Effector memory CD8-positive, alpha-beta T cell (primary cell): ENCODE data around the gene ARHGEF40.
A peak's percentile ranks its signal among the peaks of the same experiment; 100 is the strongest.

Experiments
- ATAC-seq: fragments of 150-1000 bp; cut with Tn5 transposase; replicated peaks from 2 replicates; pipeline ENCODE4 v1.10.0; 2021; ENCODE audit warnings: mild to moderate bottlenecking, moderate library complexity
- DNase-seq, 3 experiments: peaks; one replicate each; pipeline ENCODE4 v3.0.0; 2021
- H3K27ac Mint-ChIP-seq, 2 donors: one replicate each; pipeline ENCODE4 v1.8.0; 2022; ENCODE audit warnings: mild to moderate bottlenecking in 2 of 2, mixed read lengths in 2 of 2, moderate library complexity in 2 of 2
- H3K27me3 Mint-ChIP-seq, 2 donors: one replicate each; pipeline ENCODE4 v1.8.0; 2022; ENCODE audit warnings: mixed read lengths in 2 of 2
- H3K36me3 Mint-ChIP-seq: one replicate; pipeline ENCODE4 v1.8.0; 2022; ENCODE audit warnings: mild to moderate bottlenecking, moderate library complexity, mixed read lengths; ENCODE audit not compliant: insufficient read depth
- H3K4me1 Mint-ChIP-seq, 2 donors: one replicate each; pipeline ENCODE4 v1.8.0; 2022; ENCODE audit warnings: low read depth in 2 of 2, mixed read lengths in 2 of 2
- H3K4me3 Mint-ChIP-seq, 2 donors: one replicate each; pipeline ENCODE4 v1.8.0; 2022; ENCODE audit warnings: mild to moderate bottlenecking in 2 of 2, mixed read lengths in 2 of 2, moderate library complexity in 2 of 2
- H3K9me3 Mint-ChIP-seq, 2 donors: one replicate each; pipeline ENCODE4 v1.8.0; 2022; ENCODE audit warnings: mixed read lengths in 2 of 2
- total RNA-seq, 9 experiments: gene quantifications; one replicate each; lab custom pipeline; 2026; lab: John Stamatoyannopoulos, UW

Gene ARHGEF40
- total RNA-seq, result 0.23 to 7.6 (median 1.1) reads per million in 9 experiments

- peak; percentile 10 for ATAC-seq
- H3K9me3 Mint-ChIP-seq, result no peaks in the 10 kb centered on the region
- H3K27me3 Mint-ChIP-seq, result peaks cover 80 to 89% of the 10 kb centered on the region in 2 donors
- H3K36me3 Mint-ChIP-seq, result peaks cover 11% of the 10 kb centered on the region
- H3K4me3 Mint-ChIP-seq, result peak within 1 kb of the TSS; percentile 85 to 86
- H3K4me1 Mint-ChIP-seq, result peaks cover 28 to 34% of the 10 kb centered on the region in 2 donors
- DNase-seq, result peak in 1 of 3 experiments; percentile 24
- H3K27ac Mint-ChIP-seq, result peak within 1 kb of the TSS; percentile 92 to 93
These were observed at the start of gene ARHGEF40 for GRCh38 chr14:21070083-21070609. Gene ARHGEF40, plus strand, starts transcription at chr14:21070304. Its CDS starts 93 bp downstream, at chr14:21070397.

GRCh38 chr14:21020977-21021545, 49.0 kb upstream of the ARHGEF40 start:
- ATAC-seq (no peak), DNase-seq (no peak)
- H3K4me1 Mint-ChIP-seq, result peaks cover 10 to 15% of the 10 kb centered on the region in 2 donors
- no peaks in the 10 kb centered on the region for H3K27me3 Mint-ChIP-seq
- H3K36me3 Mint-ChIP-seq, result peaks cover 6% of the 10 kb centered on the region
- H3K9me3 Mint-ChIP-seq, result no peaks in the 10 kb centered on the region
- H3K4me3 Mint-ChIP-seq, result no peak overlapping the region
- peak overlapping the region in 1 of 2 donors; percentile 4 for H3K27ac Mint-ChIP-seq

- DNase-seq, result no peak
- Mint-ChIP-seq H3K36me3 (peaks cover 6% of the 10 kb centered on the region), H3K27ac (no peak overlapping the region), H3K9me3 (no peaks in the 10 kb centered on the region), H3K27me3 (no peaks in the 10 kb centered on the region), H3K4me3 (peak overlapping the region in 1 of 2 donors; percentile 4), H3K4me1 (peaks cover 10 to 15% of the 10 kb centered on the region in 2 donors)
- no peak for ATAC-seq
These were observed 47.4 kb upstream of the ARHGEF40 start for GRCh38 chr14:21022686-21023085.

GRCh38 chr14:21023174-21023573, 46.9 kb upstream of the ARHGEF40 start:
- no peak for DNase-seq
- H3K27me3 Mint-ChIP-seq, result no peaks in the 10 kb centered on the region

DNA sequence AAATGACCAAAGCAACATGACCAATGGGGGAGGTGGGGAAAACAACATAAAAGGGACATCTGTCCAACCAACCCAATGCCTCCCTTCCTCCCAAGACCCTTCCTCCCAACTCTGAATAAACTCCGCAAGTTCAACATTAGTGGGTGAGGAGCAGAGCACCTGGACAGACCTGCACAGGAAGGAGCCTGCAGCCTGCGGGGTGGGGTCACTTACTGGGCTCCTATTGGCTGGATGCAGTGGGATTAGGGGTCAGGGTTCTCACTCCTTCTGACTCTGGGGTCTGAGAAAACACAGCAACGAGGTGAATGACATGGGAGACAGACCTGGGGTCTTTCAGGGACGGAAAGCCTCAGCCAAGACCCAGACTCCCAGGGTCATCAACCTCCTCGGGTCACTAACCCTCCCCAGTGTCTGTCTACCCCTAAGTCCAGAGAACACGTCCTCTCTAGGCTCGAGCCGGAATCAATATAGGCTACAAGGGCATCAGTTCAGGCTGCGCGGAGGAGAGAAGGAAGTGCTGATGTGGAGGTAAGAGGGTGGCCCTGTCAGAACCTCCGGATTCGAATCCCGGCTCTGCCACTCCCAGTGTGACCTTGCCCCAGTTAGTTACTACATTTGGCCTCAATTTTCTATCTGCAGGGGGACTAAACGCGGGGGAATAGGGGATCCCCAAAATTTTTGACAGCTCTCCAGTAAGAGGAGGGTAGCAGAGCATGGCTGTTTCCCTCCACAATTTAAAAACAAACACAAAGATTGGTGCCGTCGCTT, 46.1 kb upstream of the ARHGEF40 start:
- Mint-ChIP-seq H3K9me3 (no peaks in the 10 kb centered on the region), H3K27ac (peak overlapping the region; percentile 64 to 72), H3K4me3 (peak overlapping the region; percentile 88 to 90), H3K36me3 (peaks cover 6% of the 10 kb centered on the region), H3K27me3 (no peaks in the 10 kb centered on the region), H3K4me1 (peaks cover 10 to 15% of the 10 kb centered on the region in 2 donors)
- ATAC-seq, result peak; percentile 11
- no peak for DNase-seq

More at GRCh38 chr14:21023174-21023573, 46.9 kb upstream of the ARHGEF40 start:
- ATAC-seq, result no peak
- H3K36me3 Mint-ChIP-seq, result peaks cover 6% of the 10 kb centered on the region
- no peak overlapping the region for H3K27ac Mint-ChIP-seq
- peak overlapping the region in 1 of 2 donors; percentile 4 for H3K4me3 Mint-ChIP-seq
- no peaks in the 10 kb centered on the region for H3K9me3 Mint-ChIP-seq
- H3K4me1 Mint-ChIP-seq, result peaks cover 10 to 15% of the 10 kb centered on the region in 2 donors

DNA sequence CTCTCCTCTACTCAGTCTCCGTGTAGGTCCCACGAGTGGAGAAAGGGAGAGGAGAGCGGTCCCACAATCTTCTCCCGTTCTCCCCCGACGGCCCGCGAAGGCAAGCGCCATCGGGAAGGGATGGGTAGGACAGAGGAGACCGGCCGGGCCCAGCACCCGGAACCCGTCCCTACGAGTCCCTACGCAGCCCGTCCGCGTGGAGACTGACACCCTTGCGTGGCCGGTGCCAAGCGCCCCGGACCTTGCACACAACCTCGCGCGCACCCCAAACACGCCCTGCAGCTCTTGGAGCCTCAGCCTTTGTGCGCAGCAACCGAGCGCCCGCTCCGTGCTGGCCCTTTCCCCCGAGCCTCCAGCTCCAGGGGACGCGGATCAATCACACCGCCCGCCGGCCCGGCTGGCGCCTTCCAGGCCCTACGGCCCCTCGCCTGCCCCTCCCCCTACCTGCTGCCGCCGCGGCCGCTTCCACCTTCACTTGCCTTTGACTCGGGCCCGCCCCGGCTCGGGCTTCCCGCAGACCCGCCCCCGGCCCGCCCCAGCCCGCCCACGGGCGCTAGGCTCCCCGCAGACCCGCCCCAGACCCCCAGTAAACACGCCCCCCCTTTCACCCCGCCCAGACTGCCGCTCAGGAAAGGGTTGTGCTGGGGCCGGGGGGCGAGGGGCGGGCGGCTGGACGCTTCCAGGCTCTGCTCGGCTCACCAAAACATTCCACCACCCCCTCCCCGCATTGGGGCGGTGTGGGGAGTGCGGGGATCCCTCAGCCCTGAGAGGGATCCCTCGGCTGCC, 45.3 kb upstream of the ARHGEF40 start, which contains the start of gene NDRG2:
Gene NDRG2, minus strand, starts transcription at position 477 of the 786 bp plus-strand sequence. CDS start 1,746 bp downstream, outside the sequence.
- H3K4me3 Mint-ChIP-seq, result peak within 1 kb of the TSS; percentile 88 to 90
- H3K27ac Mint-ChIP-seq, result peak within 1 kb of the TSS; percentile 64 to 72
- H3K36me3 Mint-ChIP-seq, result peaks cover 6% of the 10 kb centered on the region
- H3K27me3 Mint-ChIP-seq, result no peaks in the 10 kb centered on the region
- DNase-seq, result peak; percentile 53 to 63 (median 54)
- peaks cover 10 to 15% of the 10 kb centered on the region in 2 donors for H3K4me1 Mint-ChIP-seq
- peak; percentile 90 for ATAC-seq
- no peaks in the 10 kb centered on the region for H3K9me3 Mint-ChIP-seq

GRCh38 chr14:21025371-21026273, 44.5 kb upstream of the ARHGEF40 start:
- Mint-ChIP-seq H3K4me1 (peaks cover 10 to 15% of the 10 kb centered on the region in 2 donors), H3K9me3 (no peaks in the 10 kb centered on the region), H3K27me3 (no peaks in the 10 kb centered on the region), H3K4me3 (peak overlapping the region; percentile 88 to 90), H3K36me3 (peaks cover 6% of the 10 kb centered on the region), H3K27ac (peak overlapping the region; percentile 59 to 64)
- DNase-seq, result peak in 1 of 3 experiments; percentile 12
- no peak for ATAC-seq

- no peaks in the 10 kb centered on the region for H3K27me3 Mint-ChIP-seq
- DNase-seq, result no peak
- ATAC-seq, result no peak
- peak overlapping the region; percentile 88 to 90 for H3K4me3 Mint-ChIP-seq
- peaks cover 10 to 15% of the 10 kb centered on the region in 2 donors for H3K4me1 Mint-ChIP-seq
- H3K27ac Mint-ChIP-seq, result peak overlapping the region; percentile 8 to 27
- no peaks in the 10 kb centered on the region for H3K9me3 Mint-ChIP-seq
- peaks cover 6% of the 10 kb centered on the region for H3K36me3 Mint-ChIP-seq
These were observed 43.7 kb upstream of the ARHGEF40 start for GRCh38 chr14:21026274-21026987.

GRCh38 chr14:21026988-21027315, 43.2 kb upstream of the ARHGEF40 start:
- no peak for ATAC-seq
- Mint-ChIP-seq H3K9me3 (no peaks in the 10 kb centered on the region), H3K36me3 (peaks cover 6% of the 10 kb centered on the region), H3K4me1 (peaks cover 10 to 15% of the 10 kb centered on the region in 2 donors), H3K27ac (peak overlapping the region in 1 of 2 donors; percentile 27), H3K4me3 (peak overlapping the region; percentile 35 to 45), H3K27me3 (peaks cover 0 to 4% of the 10 kb centered on the region in 2 donors)
- DNase-seq, result no peak

DNA sequence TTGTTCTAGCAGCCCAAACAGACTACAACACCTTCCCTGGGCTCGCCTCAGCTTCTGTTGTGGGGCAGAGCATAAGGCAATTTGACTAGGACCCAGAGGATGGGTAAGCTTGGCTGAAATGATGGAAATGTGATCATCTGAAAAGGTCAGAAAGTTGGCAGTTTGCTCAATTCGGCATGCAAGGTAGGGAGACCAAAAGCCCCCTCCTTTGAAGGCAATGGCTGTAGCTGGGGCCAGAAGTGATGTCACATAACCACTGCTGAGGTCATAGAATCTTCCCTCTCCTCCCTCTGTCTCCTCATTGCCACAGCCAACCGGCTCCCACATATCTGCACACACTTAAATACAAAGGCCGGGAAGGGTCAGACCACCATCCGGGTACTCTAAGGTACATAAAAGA, 40.2 kb upstream of the ARHGEF40 start, which contains the start of gene TPPP2:
Gene TPPP2, plus strand, starts transcription at position 301 of the 400 bp plus-strand sequence. CDS start 365 bp downstream, outside the sequence.
- ATAC-seq (no peak), DNase-seq (no peak)
- no peak within 1 kb of the TSS for H3K27ac Mint-ChIP-seq
- H3K4me3 Mint-ChIP-seq, result no peak within 1 kb of the TSS
- peaks cover 2 to 3% of the 10 kb centered on the region in 2 donors for H3K4me1 Mint-ChIP-seq
- peaks cover 12 to 22% of the 10 kb centered on the region in 2 donors for H3K27me3 Mint-ChIP-seq
- H3K9me3 Mint-ChIP-seq, result no peaks in the 10 kb centered on the region
- H3K36me3 Mint-ChIP-seq, result no peaks in the 10 kb centered on the region

- H3K4me3 Mint-ChIP-seq, result no peak overlapping the region
- no peak for DNase-seq
- H3K4me1 Mint-ChIP-seq, result no peaks in the 10 kb centered on the region
- no peaks in the 10 kb centered on the region for H3K36me3 Mint-ChIP-seq
- no peak overlapping the region for H3K27ac Mint-ChIP-seq
- peaks cover 12 to 22% of the 10 kb centered on the region in 2 donors for H3K27me3 Mint-ChIP-seq
- no peak for ATAC-seq
- no peaks in the 10 kb centered on the region for H3K9me3 Mint-ChIP-seq
These were observed 39.6 kb upstream of the ARHGEF40 start for GRCh38 chr14:21030531-21030930.
